Loucy (cell line): ENCODE measurements around the gene IP6K2.

Experiments
- CTCF ChIP-seq: fragments of 200-600 bp; sonication (generic); conservative IDR thresholded peaks from 2 replicates; pipeline ENCODE4 v1.5.1; 2014; ENCODE audit warnings: mild to moderate bottlenecking, antibody characterized with exemption, low read length
- EZH2phosphoT487 ChIP-seq: fragments of 200-600 bp; IDR thresholded peaks from 2 replicates; pipeline ENCODE4 v1.6.1; 2018; ENCODE audit warnings: antibody characterized with exemption, mild to moderate bottlenecking, moderate library complexity, borderline replicate concordance

GRCh38 chr3:48695393-48695753 is 21.6 kb downstream of the IP6K2 start:
- TF ChIP-seq CTCF (no peak), EZH2phosphoT487 (no peak)
